T-helper 2 cell (primary cell): ENCODE results near the gene SSC5D.

Experiments
- DNase-seq, 5 experiments: peaks; one replicate each; pipeline versions ENCODE4 v3.0.0 to v3.0.0-alpha.2; 2012 to 2022

The SSC5D gene

DNA sequence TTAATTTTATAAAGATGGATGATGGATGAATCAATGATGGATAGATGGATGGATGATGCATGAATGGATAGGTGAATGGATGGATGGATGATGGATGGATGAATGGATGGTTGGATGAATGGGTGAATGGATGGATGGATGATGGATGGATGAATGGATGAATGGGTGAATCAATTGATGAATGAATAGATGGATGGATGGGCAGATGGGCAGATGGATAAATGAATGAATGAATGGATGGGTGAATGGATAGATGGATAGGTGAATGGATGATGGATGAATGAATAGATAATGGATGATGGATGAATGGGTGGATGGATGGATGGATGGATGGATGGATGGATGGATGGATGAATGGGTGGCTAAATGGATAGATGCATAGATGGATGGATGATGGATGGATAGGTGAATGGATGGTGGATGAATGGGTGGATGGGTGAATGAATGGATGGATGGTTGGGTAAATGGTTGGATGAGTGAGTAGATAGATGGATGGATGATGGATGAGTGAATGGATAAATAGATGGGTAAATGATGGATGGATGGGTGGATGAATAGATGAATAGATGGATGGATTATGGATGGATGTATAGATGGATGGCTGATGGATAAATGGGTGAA, 79.6 kb downstream of the SSC5D start:
- DNase-seq: no peak
